Measurements from ENCODE around the gene GPR25. TPM values are rescaled to one million over a fixed set of nuclear protein-coding genes. Genes with fewer than 3 reads are reported as not detected.

The GPR25 gene
- total and polyA plus RNA-seq, 2 experiments from 2014 or later = 0.12 TPM; not detected in 1

- TF ChIP-seq CTCF (IDR thresholded peaks at IDR 0.05; ENCODE audit: low read depth, low read length) = no peak
- peaks cover 10% of the 10 kb centered on the region for H3K36me3 ChIP-seq
- H3K4me3 ChIP-seq = no peak overlapping the region
- no peaks in the 10 kb centered on the region for H3K4me1 ChIP-seq (ENCODE audit: low read depth)
- H3K9me3 ChIP-seq (ENCODE audit: low read depth) = no peaks in the 10 kb centered on the region
- DNase-seq (ENCODE audit: low read depth in 1 of 2, low spot score in 1 of 2) = peak in 1 of 2 donors; percentile 71
- H3K27me3 ChIP-seq = no peaks in the 10 kb centered on the region
- H3K27ac ChIP-seq = no peak overlapping the region
Observed at GRCh38 chr1:200838676-200839445, 33.9 kb upstream of the GPR25 start.

GRCh38 chr1:200845360-200845759 is 27.4 kb upstream of the GPR25 start:
- no peaks in the 10 kb centered on the region for H3K9me3 ChIP-seq (ENCODE audit: low read depth)
- no peak overlapping the region for H3K27ac ChIP-seq
- no peak for TF ChIP-seq CTCF (IDR thresholded peaks at IDR 0.05; ENCODE audit: low read depth, low read length)
- peaks cover 50% of the 10 kb centered on the region for H3K36me3 ChIP-seq
- H3K27me3 ChIP-seq = no peaks in the 10 kb centered on the region
- no peaks in the 10 kb centered on the region for H3K4me1 ChIP-seq (ENCODE audit: low read depth)
- no peak for DNase-seq (ENCODE audit: low read depth in 1 of 2, low spot score in 1 of 2)
- H3K4me3 ChIP-seq = no peak overlapping the region

- no peaks in the 10 kb centered on the region for H3K9me3 ChIP-seq (ENCODE audit: low read depth)
- TF ChIP-seq CTCF (IDR thresholded peaks at IDR 0.05; ENCODE audit: low read depth, low read length) = no peak
- H3K27me3 ChIP-seq = no peaks in the 10 kb centered on the region
- no peak for DNase-seq (ENCODE audit: low read depth in 1 of 2, low spot score in 1 of 2)
- H3K4me1 ChIP-seq (ENCODE audit: low read depth) = no peaks in the 10 kb centered on the region
- H3K36me3 ChIP-seq = peaks cover 57% of the 10 kb centered on the region
- no peak overlapping the region for H3K4me3 ChIP-seq
- no peak overlapping the region for H3K27ac ChIP-seq
Observed at GRCh38 chr1:200846398-200846797, 26.4 kb upstream of the GPR25 start.

DNA sequence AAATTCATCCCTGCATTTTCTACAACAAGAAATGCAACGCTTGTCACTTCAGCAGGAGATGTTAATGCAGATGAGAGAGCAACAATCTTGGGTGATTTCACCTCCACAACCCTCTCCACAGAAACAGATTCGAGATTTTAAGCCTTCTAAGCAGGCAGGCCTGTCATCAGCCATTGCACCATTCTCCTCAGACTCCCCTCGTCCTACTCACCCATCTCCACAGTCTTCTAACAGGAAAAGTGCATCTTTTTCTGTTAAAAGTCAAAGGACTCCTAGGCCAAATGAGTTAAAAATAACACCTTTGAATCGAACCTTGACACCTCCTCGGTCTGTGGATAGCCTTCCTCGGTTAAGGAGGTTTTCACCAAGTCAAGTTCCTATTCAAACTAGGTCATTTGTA is 23.4 kb upstream of the GPR25 start:
- Histone ChIP-seq H3K27me3 (no peaks in the 10 kb centered on the region), H3K36me3 (peaks cover 67% of the 10 kb centered on the region), H3K4me1 (ENCODE audit: low read depth) (no peaks in the 10 kb centered on the region), H3K27ac (no peak overlapping the region), H3K9me3 (ENCODE audit: low read depth) (no peaks in the 10 kb centered on the region), H3K4me3 (no peak overlapping the region)
- TF ChIP-seq CTCF (IDR thresholded peaks at IDR 0.05; ENCODE audit: low read depth, low read length) = no peak
- no peak for DNase-seq (ENCODE audit: low read depth in 1 of 2, low spot score in 1 of 2)

DNA sequence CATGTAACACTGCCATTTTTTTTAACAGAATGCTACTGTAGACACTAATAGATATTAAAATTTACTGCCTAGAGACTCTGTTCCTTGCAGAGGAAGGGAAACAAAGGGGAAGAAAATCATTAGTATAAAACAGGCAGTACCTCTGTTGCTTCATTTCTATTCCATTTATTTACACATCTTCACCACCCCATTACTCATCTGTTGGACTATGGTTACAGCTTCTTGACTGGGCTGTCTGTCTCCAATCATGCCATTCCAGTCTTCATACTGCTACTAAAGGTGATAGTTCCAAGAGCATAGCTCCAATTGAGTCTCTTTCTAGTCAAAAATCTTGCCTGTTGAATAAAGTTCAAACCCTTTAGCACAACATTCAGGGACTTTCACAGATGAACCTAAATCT is 22.2 kb upstream of the GPR25 start:
- Histone ChIP-seq H3K9me3 (ENCODE audit: low read depth) (no peaks in the 10 kb centered on the region), H3K4me3 (no peak overlapping the region), H3K27ac (no peak overlapping the region), H3K36me3 (peaks cover 72% of the 10 kb centered on the region), H3K27me3 (no peaks in the 10 kb centered on the region), H3K4me1 (ENCODE audit: low read depth) (no peaks in the 10 kb centered on the region)
- no peak for DNase-seq (ENCODE audit: low read depth in 1 of 2, low spot score in 1 of 2)
- TF ChIP-seq CTCF (IDR thresholded peaks at IDR 0.05; ENCODE audit: low read depth, low read length) = no peak
